ENCODE data around the gene JMJD1C. TPM values are rescaled to one million over a fixed set of nuclear protein-coding genes. Genes with fewer than 3 reads are reported as not detected.

JMJD1C gene
- total and polyA plus RNA-seq, 10 of the 15 experiments (the other 5 are each of a cell fraction or from before 2014, with no cell fraction given), result 31.2 to 83.3 (median 49.5) TPM

DNA sequence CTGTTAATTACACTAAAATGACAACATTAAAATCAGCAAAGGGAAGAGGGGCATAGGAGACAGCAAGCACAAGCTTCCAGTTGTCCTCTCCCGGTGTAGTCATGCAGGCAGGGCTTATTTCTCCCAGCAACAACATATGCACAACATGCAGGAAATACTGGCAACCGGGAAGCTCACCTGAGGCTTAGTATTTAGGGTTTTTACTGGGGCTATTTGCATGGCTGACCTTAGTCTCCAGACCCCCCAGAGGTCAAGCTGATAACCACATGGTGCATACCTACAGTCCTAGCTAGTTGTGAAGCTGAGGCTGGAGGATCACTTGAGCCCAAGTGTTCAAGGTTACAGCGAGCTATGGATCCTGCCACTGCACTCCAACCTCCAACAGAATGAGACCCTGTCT is 12.8 kb upstream of the JMJD1C start:
- no peak for TF ChIP-seq MAX (IDR thresholded peaks at IDR 0.05; ENCODE audit: low read depth, low read length)
- TF ChIP-seq NR2F1 (conservative IDR thresholded peaks at IDR 0.05), result 0 out of 2 replicates have a peak, but pooled peaks have one; percentile 18
- no peaks in the 10 kb centered on the region for H3K27me3 ChIP-seq (replicated peaks in 1 of 2; ENCODE audit: control insufficient read depth in 2 of 2, insufficient read depth in 2 of 2, low read length in 1 of 2)
- no peaks in the 10 kb centered on the region for H3K36me3 ChIP-seq (ENCODE audit: control insufficient read depth in 2 of 2, insufficient read depth in 2 of 2, low read length in 1 of 2)
- no TSS peak for BruUV-seq (replicated peaks)
- H2AFZ ChIP-seq (ENCODE audit: control insufficient read depth, low read depth, low read length), result no peak overlapping the region
- in situ Hi-C loops (cut with MboI) (no loop called here), intact Hi-C loops (cut with micrococcal nuclease; ENCODE audit: unreplicated experiment) (no loop called here)
- no peaks in the 10 kb centered on the region for H4K20me1 ChIP-seq (ENCODE audit: control insufficient read depth, insufficient read depth)
- ChIA-PET RAD21 (ENCODE audit: unreplicated experiment) (interaction anchor here (0.6 to 1.3 kb wide), 6 partner anchors 20 to 312 kb away, joined by 3 to 5 read pairs (median 4); no protein-coding TSS in a partner anchor), SMC1A (ENCODE audit: uncharacterized antibody, unreplicated experiment) (interaction anchor here (0.8 to 2.0 kb wide), 7 partner anchors 9 to 261 kb away, joined by 3 to 6 read pairs (median 4); no protein-coding TSS in a partner anchor), POLR2A (interaction anchor here (1.3 kb wide), 1 partner anchor 38 kb away, joined by 4 read pairs; no protein-coding TSS in a partner anchor), CTCF (no interaction called here)
- no peak overlapping the region for H3K4me2 ChIP-seq (ENCODE audit: control insufficient read depth, insufficient read depth)
- WGBS (ENCODE audit: insufficient coverage, insufficient replicate concordance, low lambda C conversion rate, missing lambda C conversion rate), result 54% methylated on average over 3 of the region's 3 CpGs
- peak; percentile 66 for ATAC-seq
- H3K4me1 ChIP-seq (ENCODE audit: control insufficient read depth, insufficient read depth, low read length), result no peaks in the 10 kb centered on the region
- FAIRE-seq, result no peak
- H3K79me2 ChIP-seq (ENCODE audit: control insufficient read depth, insufficient read depth, low read length), result peaks cover 12% of the 10 kb centered on the region
- H3K4me3 ChIP-seq, result no peak overlapping the region
- H3K9me3 ChIP-seq (replicated peaks; ENCODE audit: control insufficient read depth, insufficient read depth, low read length), result no peaks in the 10 kb centered on the region; the same call in 2 of the 3 replicates
- no peak overlapping the region for H3K9ac ChIP-seq (ENCODE audit: control insufficient read depth, insufficient read depth, low read length)
- no peak overlapping the region for H3K27ac ChIP-seq (ENCODE audit: control insufficient read depth, insufficient read depth)
- DNase-seq (ENCODE audit: low read depth, low spot score), result no peak

GRCh38 chr10:63477927-63478326 is 12.2 kb upstream of the JMJD1C start:
- Histone ChIP-seq H3K9me3 (replicated peaks; ENCODE audit: control insufficient read depth, insufficient read depth, low read length) (no peaks in the 10 kb centered on the region; the same call in 2 of the 3 replicates), H3K4me3 (no peak overlapping the region), H2AFZ (ENCODE audit: control insufficient read depth, low read depth, low read length) (no peak overlapping the region), H3K4me2 (ENCODE audit: control insufficient read depth, insufficient read depth) (no peak overlapping the region), H4K20me1 (ENCODE audit: control insufficient read depth, insufficient read depth) (no peaks in the 10 kb centered on the region), H3K27ac (ENCODE audit: control insufficient read depth, insufficient read depth) (no peak overlapping the region), H3K79me2 (ENCODE audit: control insufficient read depth, insufficient read depth, low read length) (peaks cover 12% of the 10 kb centered on the region), H3K9ac (ENCODE audit: control insufficient read depth, insufficient read depth, low read length) (no peak overlapping the region), H3K36me3 (ENCODE audit: control insufficient read depth in 2 of 2, insufficient read depth in 2 of 2, low read length in 1 of 2) (no peaks in the 10 kb centered on the region), H3K27me3 (replicated peaks in 1 of 2; ENCODE audit: control insufficient read depth in 2 of 2, insufficient read depth in 2 of 2, low read length in 1 of 2) (no peaks in the 10 kb centered on the region), H3K4me1 (ENCODE audit: control insufficient read depth, insufficient read depth, low read length) (no peaks in the 10 kb centered on the region)
- peak; percentile 62 for ATAC-seq
- no peak for DNase-seq (ENCODE audit: low read depth, low spot score)
- ChIA-PET CTCF (interaction anchor here (0.6 to 0.7 kb wide), 2 partner anchors 118 to 140 kb away, joined by 3 to 4 read pairs; no protein-coding TSS in a partner anchor), SMC1A (ENCODE audit: uncharacterized antibody, unreplicated experiment) (interaction anchor here (0.9 to 2.0 kb wide), 7 partner anchors 10 to 261 kb away, joined by 3 to 6 read pairs (median 4); no protein-coding TSS in a partner anchor), RAD21 (ENCODE audit: unreplicated experiment) (interaction anchor here (0.6 to 1.3 kb wide), 3 partner anchors 16 to 28 kb away, joined by 3 to 4 read pairs (median 3); no protein-coding TSS in a partner anchor), POLR2A (no interaction called here)
- BruUV-seq (replicated peaks), result no TSS peak
- WGBS (ENCODE audit: insufficient coverage, insufficient replicate concordance, low lambda C conversion rate, missing lambda C conversion rate), result 6% methylated on average over 1 of the region's 1 CpG
- no peak for FAIRE-seq
- TF ChIP-seq ZBTB40 (IDR thresholded peaks at IDR 0.05; ENCODE audit: borderline replicate concordance), result peak; percentile 60; the same call in 1 of the 2 replicates
- TF ChIP-seq, protein P1, sequence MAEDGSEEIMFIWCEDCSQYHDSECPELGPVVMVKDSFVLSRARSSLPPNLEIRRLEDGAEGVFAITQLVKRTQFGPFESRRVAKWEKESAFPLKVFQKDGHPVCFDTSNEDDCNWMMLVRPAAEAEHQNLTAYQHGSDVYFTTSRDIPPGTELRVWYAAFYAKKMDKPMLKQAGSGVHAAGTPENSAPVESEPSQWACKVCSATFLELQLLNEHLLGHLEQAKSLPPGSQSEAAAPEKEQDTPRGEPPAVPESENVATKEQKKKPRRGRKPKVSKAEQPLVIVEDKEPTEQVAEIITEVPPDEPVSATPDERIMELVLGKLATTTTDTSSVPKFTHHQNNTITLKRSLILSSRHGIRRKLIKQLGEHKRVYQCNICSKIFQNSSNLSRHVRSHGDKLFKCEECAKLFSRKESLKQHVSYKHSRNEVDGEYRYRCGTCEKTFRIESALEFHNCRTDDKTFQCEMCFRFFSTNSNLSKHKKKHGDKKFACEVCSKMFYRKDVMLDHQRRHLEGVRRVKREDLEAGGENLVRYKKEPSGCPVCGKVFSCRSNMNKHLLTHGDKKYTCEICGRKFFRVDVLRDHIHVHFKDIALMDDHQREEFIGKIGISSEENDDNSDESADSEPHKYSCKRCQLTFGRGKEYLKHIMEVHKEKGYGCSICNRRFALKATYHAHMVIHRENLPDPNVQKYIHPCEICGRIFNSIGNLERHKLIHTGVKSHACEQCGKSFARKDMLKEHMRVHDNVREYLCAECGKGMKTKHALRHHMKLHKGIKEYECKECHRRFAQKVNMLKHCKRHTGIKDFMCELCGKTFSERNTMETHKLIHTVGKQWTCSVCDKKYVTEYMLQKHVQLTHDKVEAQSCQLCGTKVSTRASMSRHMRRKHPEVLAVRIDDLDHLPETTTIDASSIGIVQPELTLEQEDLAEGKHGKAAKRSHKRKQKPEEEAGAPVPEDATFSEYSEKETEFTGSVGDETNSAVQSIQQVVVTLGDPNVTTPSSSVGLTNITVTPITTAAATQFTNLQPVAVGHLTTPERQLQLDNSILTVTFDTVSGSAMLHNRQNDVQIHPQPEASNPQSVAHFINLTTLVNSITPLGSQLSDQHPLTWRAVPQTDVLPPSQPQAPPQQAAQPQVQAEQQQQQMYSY (CRISPR knock-in tag; IDR thresholded peaks at IDR 0.05), result no peak
- in situ Hi-C loops (cut with MboI) (no loop called here), intact Hi-C loops (cut with micrococcal nuclease; ENCODE audit: unreplicated experiment) (no loop called here)

All from GM12878 (cell line).